A549 (cell line): ENCODE measurements around the gene HSD11B2. TPM values are rescaled to one million over a fixed set of nuclear protein-coding genes. Genes with fewer than 3 reads are reported as not detected.

Experiments
- ATAC-seq, 2 experiments: fragments of 200-7000 bp in 1 of 2; fragments of >200 bp in 1 of 2; cut with Nextera tagmentation in 1 of 2; cut with Tn5 transposase in 1 of 2; 3 replicates each; pipeline versions ENCODE4 v1.8.0 to v1.9.1; 2018 to 2020; ENCODE audit warnings: mild to moderate bottlenecking in 1 of 2, moderate library complexity in 1 of 2
- CTCF ChIA-PET: fragments of 300-600 bp; sonication (Branson Sonifier 250); formaldehyde crosslinking; extraction: SDS; loops from one replicate; lab custom pipeline; 2021; ENCODE audit warnings: antibody characterized with exemption, inconsistent platforms; lab: Yijun Ruan, JAX
- POLR2A ChIA-PET: fragments of 350-600 bp; formaldehyde crosslinking; extraction: SDS; loops from one replicate; lab custom pipeline; 2021; ENCODE audit warnings: antibody characterized with exemption, inconsistent platforms; lab: Yijun Ruan, JAX
- DNase-seq, 2 experiments: peaks; one replicate each; pipeline versions ENCODE4 v3.0.0 to v3.0.0-alpha.2; 2011 to 2016; ENCODE audit warnings: low read depth in 1 of 2, low spot score in 1 of 2
- FAIRE-seq: peaks from 2 replicates; lab custom pipeline; 2011; peaks lifted over from hg19 to GRCh38; lab: Jason Lieb, UNC
- H3K27ac ChIP-seq, 2 experiments: fragments of >200 bp; sonication (Bioruptor Twin); formaldehyde crosslinking; 3 replicates each; pipeline ENCODE4 v1.5.1; 2016 to 2017
- H3K4me1 ChIP-seq: fragments of >200 bp; sonication (Bioruptor Twin); formaldehyde crosslinking; 3 replicates; pipeline ENCODE4 v1.6.1; 2016
- H3K4me2 ChIP-seq: fragments of >200 bp; sonication (Bioruptor Twin); formaldehyde crosslinking; 3 replicates; pipeline ENCODE4 v1.6.1; 2016
- H3K4me3 ChIP-seq: fragments of >200 bp; sonication (Bioruptor Twin); formaldehyde crosslinking; 3 replicates; pipeline ENCODE4 v1.5.1; 2016
- H3K9me3 ChIP-seq: fragments of >200 bp; sonication (Bioruptor Twin); formaldehyde crosslinking; 3 replicates; pipeline ENCODE4 v1.6.1; 2016
- CBX8 ChIP-seq: fragments of 200-600 bp; sonication (generic); IDR thresholded peaks from 2 replicates; pipeline ENCODE4 v1.6.1; 2016
- CTCF ChIP-seq: fragments of >200 bp; sonication (Bioruptor Twin); formaldehyde crosslinking; IDR thresholded peaks from 3 replicates; pipeline ENCODE4 v1.5.1; 2016
- FOSL2 ChIP-seq, 2 experiments: fragments of 450-650 bp in 1 of 2; fragments of >200 bp in 1 of 2; sonication (Bioruptor Twin) in 1 of 2; formaldehyde crosslinking; IDR thresholded peaks; 2 replicates each; pipeline versions ENCODE4 v1.5.0 to v1.6.1; 2016 to 2020; ENCODE audit warnings: mild to moderate bottlenecking in 1 of 2, moderate library complexity in 1 of 2
- HDAC2 ChIP-seq: fragments of 200-600 bp; sonication (generic); IDR thresholded peaks from 2 replicates; pipeline ENCODE4 v1.6.1; 2016
- HEYL ChIP-seq: fragments of 250-450 bp; sonication (Bioruptor Pico); IDR thresholded peaks from 2 replicates; pipeline ENCODE4 v1.8.0; 2021; ENCODE audit warnings: mild to moderate bottlenecking, moderate library complexity
- HMGXB4 ChIP-seq: fragments of 250-450 bp; sonication (Bioruptor Pico); IDR thresholded peaks from 2 replicates; pipeline ENCODE4 v1.5.0; 2021; ENCODE audit warnings: mild to moderate bottlenecking, moderate library complexity, borderline replicate concordance
- JUN ChIP-seq, 2 experiments: fragments of >200 bp; sonication (Bioruptor Twin); formaldehyde crosslinking; IDR thresholded peaks; 2 replicates in 1 of 2; 3 replicates in 1 of 2; pipeline ENCODE4 v1.6.1; 2016 to 2017
- JUNB ChIP-seq: fragments of >200 bp; sonication (Bioruptor Twin); formaldehyde crosslinking; IDR thresholded peaks from 2 replicates; pipeline ENCODE4 v1.6.1; 2016
- MAFK ChIP-seq: fragments of 450-650 bp; IDR thresholded peaks from 2 replicates; pipeline ENCODE4 v1.6.1; 2014; ENCODE audit not compliant: partially characterized antibody
- MAX ChIP-seq: IDR thresholded peaks from 2 replicates; pipeline ENCODE4 v1.6.1; 2012
- PHF8 ChIP-seq: fragments of 200-600 bp; sonication (generic); IDR thresholded peaks from 2 replicates; pipeline ENCODE4 v1.6.1; 2016; ENCODE audit warnings: low read depth, mild to moderate bottlenecking, antibody characterized with exemption, moderate library complexity, borderline replicate concordance
- POLR2AphosphoS2 ChIP-seq: conservative IDR thresholded peaks from 2 replicates; pipeline ENCODE4 v1.6.1; 2012; ENCODE audit warnings: low read length, improper control_type of control experiment, inconsistent platforms
- RARB ChIP-seq: fragments of 250-450 bp; sonication (Bioruptor Pico); IDR thresholded peaks from 2 replicates; pipeline ENCODE4 v1.8.0; 2021; ENCODE audit warnings: mild to moderate bottlenecking, moderate library complexity
- REST ChIP-seq: fragments of 200-600 bp; sonication (generic); IDR thresholded peaks from 2 replicates; pipeline ENCODE4 v1.6.1; 2016; ENCODE audit warnings: antibody characterized with exemption, mild to moderate bottlenecking, moderate library complexity
- TFCP2L1 ChIP-seq: fragments of 250-450 bp; sonication (Bioruptor Pico); IDR thresholded peaks from 2 replicates; pipeline ENCODE4 v1.5.0; 2021; ENCODE audit warnings: mild to moderate bottlenecking
- USF2 ChIP-seq: fragments of 450-650 bp; IDR thresholded peaks from 2 replicates; pipeline ENCODE4 v1.6.1; 2014; ENCODE audit warnings: antibody characterized with exemption
- ZFP36 ChIP-seq: fragments of 450-650 bp; IDR thresholded peaks from 2 replicates; pipeline ENCODE4 v1.6.1; 2014; ENCODE audit warnings: borderline replicate concordance; ENCODE audit not compliant: partially characterized antibody
- WGBS: methylation state at CpG from one replicate; pipeline ENCODE4 v1.1.6; 2017; ENCODE audit errors: missing lambda C conversion rate; 5-methylcytosine and 5-hydroxymethylcytosine counted together
- polyA plus RNA-seq, 4 experiments: library from polyadenylated mRNA; depleted of rRNA in 3 of 4; stranded (reverse); fragments of >200 nt; fragmentation: RNase III in 1 of 4; extraction: RNeasy Plus Mini Kit Qiagen cat#74134 plus additional on column Dnase treatment in 1 of 4; gene quantifications; 2 replicates in 3 of 4; 3 replicates in 1 of 4; pipeline ENCODE4 v1.2.3, GENCODE V29; 2011 to 2017

Gene HSD11B2
- polyA plus RNA-seq, 2 of the 4 experiments (the other 2 are of a cell fraction): 0.53 to 1.6 TPM

- peak overlapping the region; percentile 18 to 42; a peak in 3 of 6 replicates for H3K27ac ChIP-seq
- no peak overlapping the region for H3K4me2 ChIP-seq
- FAIRE-seq (no peak), DNase-seq (no peak), ATAC-seq (no peak)
- 92% methylated on average over 12 of the region's 12 CpGs for WGBS
- no peak overlapping the region for H3K4me3 ChIP-seq
- peaks cover 13% of the 10 kb centered on the region for H3K4me1 ChIP-seq
- TF ChIP-seq MAFK (peak; percentile 10), CBX8 (no peak)
- no peaks in the 10 kb centered on the region for H3K9me3 ChIP-seq
- POLR2A ChIA-PET: interaction anchor here (0.6 kb wide), 1 partner anchor 19 kb away, joined by 4 read pairs; no protein-coding TSS in a partner anchor
- CTCF ChIA-PET: interaction anchor here (0.6 to 17.9 kb wide), 13 partner anchors 11 to 365 kb away, joined by 3 to 207 read pairs (median 4); partner anchors contain the start of genes KCTD19 and LRRC36
Observed at GRCh38 chr16:67451061-67451703, 20.3 kb downstream of the HSD11B2 start.

GRCh38 chr16:67451704-67452435, 20.9 kb downstream of the HSD11B2 start:
- CTCF ChIA-PET: interaction anchor here (0.8 to 17.9 kb wide), 11 partner anchors 8 to 182 kb away, joined by 3 to 207 read pairs (median 5); partner anchors contain the start of gene ATP6V0D1
- POLR2A ChIA-PET: interaction anchor here (0.6 kb wide), 1 partner anchor 20 kb away, joined by 4 read pairs; no protein-coding TSS in a partner anchor
- Histone ChIP-seq H3K9me3 (no peaks in the 10 kb centered on the region), H3K4me1 (peaks cover 7% of the 10 kb centered on the region; the same call in 2 of the 3 replicates), H3K27ac (peak overlapping the region; percentile 18 to 42; a peak in 3 of 6 replicates), H3K4me2 (no peak overlapping the region), H3K4me3 (no peak overlapping the region)
- ATAC-seq (peak in 1 of 2 experiments; percentile 50; a peak in 3 of 6 replicates), DNase-seq (peak in 1 of 2 experiments; percentile 50), FAIRE-seq (no peak)
- no peak for TF ChIP-seq HDAC2
- TF ChIP-seq HMGXB4: no peak
- no peak for TF ChIP-seq CTCF
- no peak for TF ChIP-seq REST
- TF ChIP-seq JUNB: no peak
- no peak for TF ChIP-seq RARB (CRISPR knock-in tag)
- 75% methylated on average over 2 of the region's 2 CpGs for WGBS

- Histone ChIP-seq H3K4me3 (no peak overlapping the region), H3K27ac (no peak overlapping the region), H3K4me1 (peaks cover 7% of the 10 kb centered on the region; the same call in 1 of the 3 replicates), H3K4me2 (no peak overlapping the region), H3K9me3 (no peaks in the 10 kb centered on the region)
- DNase-seq (no peak), ATAC-seq (no peak), FAIRE-seq (no peak)
- ChIA-PET POLR2A (no interaction called here), CTCF (interaction anchor here (1.2 to 7.3 kb wide), 3 partner anchors 7 to 12 kb away, joined by 3 to 42 read pairs (median 29); no protein-coding TSS in a partner anchor)
- WGBS: 76% methylated on average over 5 of the region's 5 CpGs
- no peak for TF ChIP-seq USF2
- TF ChIP-seq HEYL (CRISPR knock-in tag): no peak
- TF ChIP-seq MAFK: no peak
- no peak for TF ChIP-seq MAX
- no peak for TF ChIP-seq HMGXB4
- TF ChIP-seq PHF8: no peak
- no peak for TF ChIP-seq JUN (IDR thresholded peaks at IDR 0.05)
- no peak for TF ChIP-seq TFCP2L1 (CRISPR knock-in tag)
- TF ChIP-seq POLR2AphosphoS2: no peak
- TF ChIP-seq FOSL2 (IDR thresholded peaks at IDR 0.05): no peak
- no peak for TF ChIP-seq FOSL2 (CRISPR knock-in tag; IDR thresholded peaks at IDR 0.05)
- no peak for TF ChIP-seq ZFP36
Observed at GRCh38 chr16:67454104-67454503, 23.2 kb downstream of the HSD11B2 start.
